Liver (tissue), 9 donors: ENCODE results near the gene NTPCR. TPM values are rescaled to one million over a fixed set of nuclear protein-coding genes. Genes with fewer than 3 reads are reported as not detected.

Experiments
- DNase-seq: peaks from one replicate; pipeline ENCODE4 v3.0.0-alpha.2; 2017; ENCODE audit warnings: low spot score
- H3K27ac ChIP-seq, 2 donors: one replicate each; pipeline ENCODE4 v1.7.0; 2013; ENCODE audit warnings: inconsistent platforms in 2 of 2, low read length in 2 of 2, control low read depth in 1 of 2, low read depth in 1 of 2, mild to moderate bottlenecking in 1 of 2
- H3K27me3 ChIP-seq, 4 donors: one replicate each; pipeline versions ENCODE4 v1.6.1 to v1.7.0; 2013; ENCODE audit warnings: low read length in 3 of 4, inconsistent platforms in 1 of 4, mild to moderate bottlenecking in 1 of 4, moderate library complexity in 1 of 4; ENCODE audit not compliant: control insufficient read depth in 4 of 4, insufficient read depth in 4 of 4
- H3K36me3 ChIP-seq, 4 donors: one replicate each; pipeline versions ENCODE4 v1.6.1 to v1.7.0; 2013; ENCODE audit warnings: low read length in 3 of 4, mild to moderate bottlenecking in 3 of 4, low read depth in 1 of 4, moderate library complexity in 1 of 4; ENCODE audit not compliant: control insufficient read depth in 4 of 4, insufficient read depth in 3 of 4
- H3K4me1 ChIP-seq, 4 donors: one replicate each; pipeline versions ENCODE4 v1.6.1 to v1.7.0; 2013; ENCODE audit warnings: low read length in 3 of 4, mild to moderate bottlenecking in 3 of 4, moderate library complexity in 1 of 4; ENCODE audit not compliant: control insufficient read depth in 4 of 4, insufficient read depth in 4 of 4
- H3K4me3 ChIP-seq, 3 donors: one replicate each; pipeline versions ENCODE4 v1.6.1 to v1.7.0; 2013; ENCODE audit warnings: low read length in 3 of 3, control low read depth in 1 of 3, low read depth in 1 of 3, mild to moderate bottlenecking in 1 of 3
- H3K9ac ChIP-seq, 2 donors: one replicate each; pipeline ENCODE4 v1.7.0; 2013; ENCODE audit warnings: low read length in 2 of 2, mild to moderate bottlenecking in 2 of 2, moderate library complexity in 2 of 2, control low read depth in 1 of 2, low read depth in 1 of 2
- H3K9me3 ChIP-seq, 4 donors: one replicate each; pipeline versions ENCODE4 v1.6.1 to v1.7.0; 2013; ENCODE audit warnings: low read length in 3 of 4; ENCODE audit not compliant: control insufficient read depth in 4 of 4
- ATF3 ChIP-seq: IDR thresholded peaks from 2 replicates; pipeline ENCODE4 v1.6.1; 2016; ENCODE audit warnings: antibody characterized with exemption
- CTCF ChIP-seq: fragments of 150-350 bp; IDR thresholded peaks from 2 replicates; pipeline ENCODE4 v1.5.1; 2017; ENCODE audit warnings: improper control_type of control experiment, low read depth, low read length; ENCODE audit not compliant: missing input control
- EGR1 ChIP-seq, 2 donors: IDR thresholded peaks; 2 replicates each; pipeline ENCODE4 v1.6.1; 2016 to 2018; ENCODE audit warnings: antibody characterized with exemption in 2 of 2, low read depth in 2 of 2
- FOXA1 ChIP-seq: IDR thresholded peaks from 2 replicates; pipeline ENCODE4 v1.6.1; 2016; ENCODE audit warnings: antibody characterized with exemption
- FOXA2 ChIP-seq: IDR thresholded peaks from 2 replicates; pipeline ENCODE4 v1.6.1; 2016; ENCODE audit warnings: antibody characterized with exemption
- GABPA ChIP-seq, 2 donors: IDR thresholded peaks in 1 of 2; conservative IDR thresholded peaks in 1 of 2; 2 replicates each; pipeline ENCODE4 v1.6.1; 2016; ENCODE audit warnings: antibody characterized with exemption in 2 of 2, mild to moderate bottlenecking in 1 of 2, moderate library complexity in 1 of 2
- HNF4A ChIP-seq, 2 donors: conservative IDR thresholded peaks; 2 replicates each; pipeline ENCODE4 v1.6.1; 2016; ENCODE audit warnings: antibody characterized with exemption in 2 of 2, mild to moderate bottlenecking in 2 of 2
- HNF4G ChIP-seq: IDR thresholded peaks from 2 replicates; pipeline ENCODE4 v1.6.1; 2016; ENCODE audit warnings: antibody characterized with exemption
- JUND ChIP-seq, 2 donors: IDR thresholded peaks; 2 replicates each; pipeline ENCODE4 v1.6.1; 2016; ENCODE audit warnings: antibody characterized with exemption in 2 of 2
- MAX ChIP-seq: IDR thresholded peaks from 2 replicates; pipeline ENCODE4 v1.6.1; 2016; ENCODE audit warnings: antibody characterized with exemption
- NR2F2 ChIP-seq: IDR thresholded peaks from 2 replicates; pipeline ENCODE4 v1.6.1; 2016; ENCODE audit warnings: antibody characterized with exemption
- RAD21 ChIP-seq, 2 donors: IDR thresholded peaks; 2 replicates each; pipeline ENCODE4 v1.6.1; 2016; ENCODE audit warnings: antibody characterized with exemption in 2 of 2, mild to moderate bottlenecking in 2 of 2
- REST ChIP-seq: IDR thresholded peaks from 2 replicates; pipeline ENCODE4 v1.6.1; 2016; ENCODE audit warnings: antibody characterized with exemption, mild to moderate bottlenecking
- RXRA ChIP-seq, 2 donors: IDR thresholded peaks; 2 replicates each; pipeline ENCODE4 v1.6.1; 2017 to 2018; ENCODE audit warnings: antibody characterized with exemption in 2 of 2, mild to moderate bottlenecking in 1 of 2
- SP1 ChIP-seq: IDR thresholded peaks from 2 replicates; pipeline ENCODE4 v1.6.1; 2018; ENCODE audit warnings: antibody characterized with exemption, mild to moderate bottlenecking
- TAF1 ChIP-seq: conservative IDR thresholded peaks from 2 replicates; pipeline ENCODE4 v1.6.1; 2016; ENCODE audit warnings: antibody characterized with exemption, mild to moderate bottlenecking
- ZBTB33 ChIP-seq: IDR thresholded peaks from 2 replicates; pipeline ENCODE4 v1.6.1; 2016; ENCODE audit warnings: antibody characterized with exemption
- WGBS: extraction: QIAGEN DNeasy Blood & Tissue Kit; methylation state at CpG from one replicate; pipeline ENCODE4 v1.1.7; 2013; 5-methylcytosine and 5-hydroxymethylcytosine counted together
- polyA plus RNA-seq, 2 donors: library from polyadenylated mRNA; stranded (reverse) in 1 of 2; unstranded in 1 of 2; fragments of 200-250 nt in 1 of 2; fragments of >200 nt in 1 of 2; fragmentation: Nextera tagmentation in 1 of 2; extraction: Ambion mirVana in 1 of 2; gene quantifications; one replicate each; pipeline versions ENCODE4 v1.2.1 to v1.2.3, GENCODE V29; 2013 to 2015
- total RNA-seq, 2 donors: library from RNA; depleted of rRNA; stranded (reverse); fragments of >200 nt; gene quantifications; one replicate each; pipeline ENCODE4 v1.2.3, GENCODE V29; 2014
- donor health status: healthy.
- donor health status: healthy.
- donor health status: healthy.
- donor health status: healthy.
- donor health status: healthy.

Gene NTPCR
- total and polyA plus RNA-seq, 4 donors = 7.2 to 37.2 (median 19.2) TPM

- Histone ChIP-seq H3K27me3 (no peaks in the 10 kb centered on the region), H3K4me1 (no peaks in the 10 kb centered on the region), H3K27ac (no peak overlapping the region), H3K9ac (no peak overlapping the region), H3K36me3 (no peaks in the 10 kb centered on the region), H3K9me3 (no peaks in the 10 kb centered on the region), H3K4me3 (no peak overlapping the region)
- DNase-seq = no peak
- TF ChIP-seq JUND (IDR thresholded peaks at IDR 0.05) = no peak
- no peak for TF ChIP-seq MAX
- no peak for TF ChIP-seq GABPA (IDR thresholded peaks at IDR 0.05 in 1 of 2, conservative IDR thresholded peaks at IDR 0.05 in 1 of 2)
- TF ChIP-seq NR2F2 = no peak
- no peak for TF ChIP-seq RXRA (IDR thresholded peaks at IDR 0.05)
- TF ChIP-seq ATF3 = no peak
- WGBS = 59% methylated on average over 4 of the region's 4 CpGs
These were observed 49.2 kb upstream of the NTPCR start for GRCh38 chr1:232901255-232901654.

GRCh38 chr1:232902774-232903350 is 47.5 kb upstream of the NTPCR start:
- Histone ChIP-seq H3K27me3 (no peaks in the 10 kb centered on the region), H3K27ac (no peak overlapping the region), H3K4me3 (no peak overlapping the region), H3K9ac (no peak overlapping the region), H3K4me1 (no peaks in the 10 kb centered on the region), H3K9me3 (no peaks in the 10 kb centered on the region), H3K36me3 (no peaks in the 10 kb centered on the region)
- DNase-seq = no peak
- WGBS = 52% methylated on average over 4 of the region's 4 CpGs
- TF ChIP-seq ATF3 (no peak), NR2F2 (no peak), HNF4A (conservative IDR thresholded peaks at IDR 0.05) (no peak), REST (no peak), FOXA2 (no peak)

- no peaks in the 10 kb centered on the region for H3K36me3 ChIP-seq
- 85% methylated on average over 4 of the region's 4 CpGs for WGBS
- no peak overlapping the region for H3K27ac ChIP-seq
- no peaks in the 10 kb centered on the region for H3K4me1 ChIP-seq
- DNase-seq = no peak
- H3K9me3 ChIP-seq = no peaks in the 10 kb centered on the region
- H3K4me3 ChIP-seq = no peak overlapping the region
- H3K9ac ChIP-seq = no peak overlapping the region
- no peaks in the 10 kb centered on the region for H3K27me3 ChIP-seq
- no peak for TF ChIP-seq HNF4G
- TF ChIP-seq ZBTB33 = no peak
- no peak for TF ChIP-seq RXRA (IDR thresholded peaks at IDR 0.05)
- TF ChIP-seq REST = no peak
- no peak for TF ChIP-seq SP1
- TF ChIP-seq CTCF = no peak
- TF ChIP-seq RAD21 (IDR thresholded peaks at IDR 0.05) = no peak
- TF ChIP-seq FOXA1 = no peak
- no peak for TF ChIP-seq TAF1
- no peak for TF ChIP-seq EGR1 (IDR thresholded peaks at IDR 0.05; ENCODE audit: low read depth in 2 of 2)
These were observed 46.3 kb upstream of the NTPCR start for GRCh38 chr1:232904131-232904530.
